ENCODE measurements around the gene PALLD.
"Not testable (repeated sequence)": the region's sequence is repeated elsewhere in the genome, so short reads cannot be mapped to it uniquely, and the experiment has no call there.

Gene PALLD

GRCh38 chr4:168777277-168777965, 280.6 kb downstream of the PALLD start:
- no peak for DNase-seq

DNA sequence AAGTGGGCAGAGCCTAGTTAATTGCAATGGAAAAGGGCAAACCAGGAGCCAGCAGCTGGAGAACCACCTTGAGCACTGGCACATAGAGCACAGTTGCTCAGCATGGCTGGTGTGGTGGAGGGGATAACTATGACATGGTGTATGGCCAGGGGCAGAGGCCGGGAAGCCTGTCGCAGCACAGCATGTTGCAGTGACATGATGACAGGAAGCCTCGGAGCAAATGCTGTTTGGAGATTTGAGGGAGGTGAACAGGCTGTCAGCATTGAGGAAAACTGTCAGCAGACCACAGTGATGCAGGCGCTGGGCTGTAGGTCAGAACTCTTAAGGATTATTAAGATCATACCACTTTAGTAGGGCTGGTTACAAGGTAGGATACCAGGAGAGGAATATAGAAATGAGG, 284.5 kb downstream of the PALLD start:
- no peak for DNase-seq

- no peak for DNase-seq
Observed at GRCh38 chr4:168781926-168782325, 285.1 kb downstream of the PALLD start.

DNA sequence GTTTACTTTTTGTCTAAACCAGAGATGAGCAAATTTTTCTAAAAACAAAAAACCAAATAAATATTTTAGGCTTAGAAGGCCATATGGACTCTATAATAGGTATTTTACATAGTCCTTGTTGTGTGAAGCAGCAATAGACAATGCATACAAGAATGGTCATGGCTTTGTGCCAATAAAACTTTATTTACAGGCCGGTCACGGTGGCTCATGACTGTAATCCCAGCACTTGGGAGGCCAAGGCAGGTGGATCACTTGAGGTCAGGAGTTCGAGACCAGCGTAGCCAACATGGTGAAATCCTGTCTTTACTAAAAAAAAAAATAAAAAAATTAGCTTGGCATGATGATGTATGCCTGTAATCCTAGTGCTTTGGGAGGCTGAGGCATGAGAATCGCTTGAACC, 285.6 kb downstream of the PALLD start:
- no peak for DNase-seq

GRCh38 chr4:168784786-168785461, 288.1 kb downstream of the PALLD start:
- no peak for DNase-seq

- no peak for DNase-seq
Observed at GRCh38 chr4:168787334-168787733, 290.5 kb downstream of the PALLD start.

- no peak for DNase-seq
Observed at GRCh38 chr4:168787801-168788595, 291.1 kb downstream of the PALLD start.

DNA sequence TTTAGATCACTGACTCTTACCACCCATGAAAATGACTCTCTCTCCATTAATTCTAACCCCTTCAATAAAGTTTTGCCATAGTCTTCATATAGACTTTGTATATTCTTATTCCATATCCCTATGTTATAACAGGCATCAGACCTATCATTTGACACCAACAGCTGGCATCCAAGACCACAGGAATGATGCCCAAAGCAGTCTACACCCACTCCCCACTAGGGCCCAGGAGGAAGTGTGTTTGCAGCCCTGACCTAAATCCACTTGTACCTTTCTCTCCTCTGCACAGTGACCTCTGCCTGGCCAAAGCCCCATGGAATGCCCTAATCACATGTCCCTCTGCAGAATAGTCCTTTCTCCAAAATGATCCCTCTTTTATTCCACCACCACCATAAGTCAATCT, 294.0 kb downstream of the PALLD start:
- no peak for DNase-seq

DNA sequence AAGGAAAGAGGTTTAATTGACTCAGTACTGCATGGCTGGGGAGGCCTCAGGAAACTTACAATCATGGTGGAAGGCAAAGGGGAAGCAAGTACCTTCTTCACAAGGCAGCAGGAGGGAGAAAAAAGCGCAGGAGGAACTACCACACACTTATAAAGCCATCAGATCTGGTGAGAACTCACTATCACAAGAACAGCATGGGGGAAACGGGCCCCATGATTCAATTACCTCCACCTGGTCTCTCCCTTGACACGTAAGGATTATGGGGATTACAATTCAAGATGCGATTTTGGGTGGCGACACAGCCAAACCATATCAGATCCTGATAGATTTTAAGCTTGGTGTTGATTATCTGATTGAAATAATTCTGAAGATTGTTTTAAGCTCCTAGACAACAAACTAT, 294.5 kb downstream of the PALLD start:
- no peak for DNase-seq

DNA sequence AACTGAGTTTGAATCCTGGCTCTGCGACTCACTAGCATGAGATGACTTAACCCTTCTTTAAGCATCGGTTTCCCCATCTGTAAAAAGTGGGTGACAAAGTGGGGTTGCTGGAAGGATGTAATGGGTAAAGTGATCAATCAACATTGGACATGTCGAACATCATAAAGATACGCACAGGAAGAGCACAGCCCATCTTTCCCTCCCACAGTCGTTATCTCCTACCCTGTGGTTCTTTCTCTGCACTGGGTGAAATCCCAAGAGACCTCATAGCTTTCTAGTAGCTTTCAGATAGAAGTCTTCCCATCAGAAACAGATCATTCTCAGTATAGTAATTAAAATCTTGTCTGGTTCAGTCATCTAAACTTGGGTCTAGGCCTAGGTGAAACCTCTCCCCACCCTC, 296.7 kb downstream of the PALLD start:
- DNase-seq, result no peak

DNA sequence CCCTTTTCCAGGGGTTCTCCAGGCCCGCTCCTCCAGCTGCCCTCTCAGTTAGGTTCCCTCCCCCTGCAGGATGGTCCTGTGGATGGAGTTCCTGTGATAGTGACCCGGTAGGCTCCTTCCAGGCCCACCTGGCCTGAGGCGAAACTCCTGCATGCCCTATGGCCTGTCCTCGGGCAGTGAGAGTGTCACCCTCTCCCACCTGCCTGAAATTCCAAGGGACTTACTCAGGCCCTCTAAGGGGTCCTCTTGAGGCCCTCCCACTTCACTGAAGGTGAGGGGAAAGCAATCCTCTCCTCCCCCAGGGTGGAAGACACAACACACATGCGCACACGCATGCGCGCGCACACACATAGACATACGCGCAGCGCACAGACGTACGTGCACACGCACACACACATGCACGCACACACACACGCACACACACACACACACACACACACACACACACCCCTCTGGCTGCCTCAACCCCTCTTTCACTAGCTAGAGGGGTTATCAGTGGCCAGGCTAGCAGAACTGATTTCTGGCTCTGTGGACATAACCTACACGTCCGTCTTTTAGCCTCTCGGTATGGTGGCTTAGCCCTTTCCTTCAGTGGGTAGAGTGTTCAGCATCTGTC, 297.3 kb downstream of the PALLD start:
- DNase-seq, result no peak

- DNase-seq, result no peak
Observed at GRCh38 chr4:168794881-168795280, 298.0 kb downstream of the PALLD start.

DNA sequence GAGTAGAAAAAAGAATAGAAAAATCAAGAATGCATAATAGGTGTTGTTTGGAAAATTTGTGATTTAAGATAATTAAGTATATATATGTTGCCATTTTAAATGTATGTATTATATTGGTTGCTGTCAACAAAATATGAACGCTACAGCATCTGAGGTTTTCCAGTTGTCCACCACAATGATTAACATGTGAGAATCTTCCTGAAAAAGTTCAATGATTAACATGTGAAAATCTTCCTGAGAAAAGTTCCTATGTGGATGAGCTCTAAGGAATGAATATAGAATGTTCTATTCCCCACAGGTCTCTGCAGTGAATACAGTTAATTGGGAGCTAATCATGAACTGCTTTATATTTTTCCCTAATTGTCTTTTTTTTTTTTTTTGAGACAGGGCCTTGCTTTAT, 298.5 kb downstream of the PALLD start:
- no peak for DNase-seq

DNA sequence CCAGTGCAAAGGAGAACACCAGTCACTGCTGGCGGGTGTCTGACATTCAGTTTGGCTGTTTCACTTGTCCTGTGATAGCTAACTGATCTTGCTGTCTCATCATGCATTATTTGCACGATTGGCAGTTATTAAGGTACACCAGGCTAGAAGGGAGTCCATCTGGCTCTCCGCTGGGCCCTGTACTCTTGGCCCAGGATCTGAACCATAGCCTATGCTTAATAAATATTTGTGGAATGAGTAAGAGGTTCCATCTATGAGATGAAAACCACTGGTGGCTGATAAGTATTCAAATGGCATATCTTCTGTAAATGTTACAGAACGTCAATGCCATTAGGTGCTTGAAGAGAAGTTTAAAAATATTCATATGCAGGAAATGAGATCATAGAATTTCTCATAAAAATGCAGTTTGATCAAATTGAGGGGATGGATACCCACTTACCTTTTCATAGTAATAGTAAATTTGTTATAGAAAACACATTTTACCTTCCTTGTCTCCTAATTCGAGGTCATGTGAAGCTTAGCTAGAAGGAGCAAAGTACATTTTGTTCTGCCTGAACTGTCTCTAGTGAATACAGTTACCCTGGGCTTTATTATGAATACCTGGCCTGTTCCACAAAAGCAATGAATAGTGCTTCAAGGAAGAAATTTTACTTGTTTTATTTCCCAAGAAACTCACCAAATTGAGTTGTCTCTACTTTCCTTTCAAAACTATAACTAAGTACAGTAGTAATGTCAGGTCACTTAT, 299.7 kb downstream of the PALLD start:
- no peak for DNase-seq

GRCh38 chr4:168797194-168797593, 300.3 kb downstream of the PALLD start:
- DNase-seq, result no peak

DNA sequence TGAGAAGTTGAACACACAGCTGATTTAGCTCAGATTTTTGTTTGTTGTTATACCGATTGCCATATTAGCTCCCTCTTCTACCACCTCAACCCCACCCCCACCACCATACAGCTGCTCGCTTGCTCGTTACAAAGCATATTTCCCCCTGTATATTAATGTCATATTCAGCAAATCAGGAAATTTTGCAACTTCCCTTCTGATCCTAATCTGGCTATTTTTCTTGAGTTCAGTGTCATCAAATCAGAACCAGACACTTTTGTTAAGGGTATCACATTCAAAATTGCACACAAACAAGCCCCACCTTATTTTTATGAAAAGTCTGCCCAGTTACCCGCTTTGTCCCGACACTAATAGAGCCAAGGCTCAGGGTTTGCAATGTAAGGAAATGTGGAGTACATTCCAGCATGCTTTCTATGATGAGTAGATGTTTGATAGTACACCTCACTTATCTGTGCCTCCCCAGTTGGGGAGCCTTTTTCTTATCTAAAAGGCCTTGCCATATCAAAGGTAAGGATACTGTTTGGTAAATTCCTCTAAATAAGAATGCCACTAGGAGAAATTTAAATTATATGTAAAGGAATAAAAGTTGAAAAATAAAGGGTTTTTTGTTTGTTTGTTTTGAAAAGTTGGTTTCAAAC, 301.0 kb downstream of the PALLD start:
- no peak for DNase-seq

DNA sequence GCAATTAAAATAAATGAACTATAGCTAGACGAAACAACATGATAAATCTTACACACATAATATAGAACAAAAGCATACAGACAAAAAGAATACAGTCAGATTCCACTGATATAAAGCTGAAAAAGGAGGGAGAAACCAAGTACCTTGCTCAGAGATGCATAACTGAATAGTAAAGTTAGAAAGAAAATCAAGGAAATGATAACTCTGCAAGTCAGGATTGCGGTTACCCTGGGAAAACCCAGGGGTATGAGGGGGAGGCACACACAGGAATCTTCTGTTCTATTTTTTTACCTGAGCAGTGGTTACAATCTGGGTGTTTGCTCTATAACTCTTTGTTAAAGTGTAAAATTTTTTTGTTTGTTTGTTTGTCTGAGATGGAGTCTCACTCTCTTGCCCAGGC, 304.1 kb downstream of the PALLD start:
- no peak for DNase-seq

DNA sequence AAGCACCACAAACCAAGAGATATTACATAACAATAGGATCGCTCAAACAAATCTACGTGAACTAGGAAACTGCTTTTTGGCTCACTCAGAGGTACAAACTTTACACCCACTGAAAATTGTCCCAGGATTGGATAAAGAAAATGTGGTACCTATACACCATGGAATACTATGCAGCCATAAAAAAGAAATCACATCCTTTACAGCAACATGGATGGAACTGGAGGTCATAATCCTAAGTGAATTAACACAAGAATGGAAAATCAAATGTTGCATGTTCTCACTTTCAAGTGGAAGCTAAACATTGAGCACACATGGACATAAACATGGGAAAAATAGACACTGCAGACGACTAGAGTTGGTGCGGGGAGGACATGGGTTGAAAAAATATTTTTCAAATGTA, 305.4 kb downstream of the PALLD start:
- no peak for DNase-seq

GRCh38 chr4:168803052-168803451, 306.2 kb downstream of the PALLD start:
- DNase-seq, result not testable (repeated sequence)

DNA sequence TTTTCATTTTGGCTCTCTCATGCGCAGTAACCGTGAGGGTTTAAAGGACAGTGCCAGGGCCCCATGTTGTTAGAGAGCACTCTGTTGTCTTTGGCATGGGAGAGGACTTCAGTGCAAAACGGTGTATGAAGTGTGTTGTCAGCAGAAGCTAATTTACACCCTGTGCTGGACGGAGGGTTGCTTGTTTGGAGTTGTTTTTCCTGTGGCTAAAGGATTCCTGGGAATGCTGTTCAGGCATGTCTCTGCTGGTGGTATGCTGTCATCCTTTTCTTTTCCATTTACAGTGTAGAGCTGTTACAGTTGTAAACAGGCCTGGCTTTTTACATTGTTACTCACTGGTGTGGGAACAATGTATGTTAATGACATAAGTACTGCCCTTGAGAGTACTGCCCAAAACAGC, 306.9 kb downstream of the PALLD start:
- no peak for DNase-seq

DNA sequence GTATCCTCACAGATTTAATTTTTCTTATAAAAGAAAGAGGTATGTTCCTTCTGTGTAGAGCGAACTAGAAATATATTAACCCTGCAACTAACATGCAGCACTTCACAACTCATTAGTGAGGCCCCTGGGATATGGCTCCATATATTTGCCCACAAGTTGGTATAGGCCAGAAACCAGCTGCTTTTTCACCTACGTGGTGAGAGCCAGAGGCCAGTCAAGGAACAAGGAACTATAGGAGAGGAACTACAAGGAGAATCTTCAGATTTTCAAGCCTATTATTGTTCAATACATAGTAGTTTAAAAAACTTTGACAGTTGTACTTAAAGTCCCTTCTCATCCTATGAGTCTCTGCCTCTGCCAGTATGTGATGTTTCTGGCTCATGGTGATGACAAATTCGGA, 307.3 kb downstream of the PALLD start:
- DNase-seq, result no peak

DNA sequence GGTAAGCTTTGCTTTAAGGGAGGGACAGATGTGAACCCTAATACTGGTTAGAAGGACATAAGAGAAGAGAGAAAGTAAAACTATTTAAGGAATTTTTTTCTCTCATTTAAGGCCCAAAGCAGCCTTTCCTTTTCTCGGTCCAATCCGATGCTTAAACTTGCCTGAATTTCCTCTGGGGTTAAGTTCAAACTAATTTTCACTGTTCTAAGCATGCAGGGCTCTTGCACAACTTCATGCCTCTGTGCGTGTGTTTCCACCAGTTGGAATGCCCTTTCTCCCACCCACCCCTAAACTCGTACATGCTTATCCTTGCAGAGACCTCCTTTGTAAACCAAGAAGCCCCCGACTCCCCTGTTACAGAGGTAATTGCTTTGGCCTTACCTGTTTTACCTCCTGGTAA, 308.5 kb downstream of the PALLD start:
- no peak for DNase-seq
